B cell (primary cell): ENCODE measurements around the gene RASGEF1C. TPM values are rescaled to one million over a fixed set of nuclear protein-coding genes. Genes with fewer than 3 reads are reported as not detected.

Experiments used
- ATAC-seq: fragments of 200-7000 bp; cut with Tn5 transposase; one replicate; pipeline ENCODE4 v1.10.0; 2021; ENCODE audit warnings: low read depth, mild to moderate bottlenecking, moderate number of reproducible peaks, moderate library complexity
- CTCF ChIA-PET: fragments of 350-600 bp; sonication (Branson Sonifier 250); formaldehyde crosslinking; loops from one replicate; lab custom pipeline; 2021; ENCODE audit warnings: antibody characterized with exemption, inconsistent platforms; lab: Charles Lee
- POLR2A ChIA-PET: fragments of 350-600 bp; sonication (Branson Sonifier 250); formaldehyde crosslinking; loops from one replicate; lab custom pipeline; 2021; ENCODE audit warnings: antibody characterized with exemption; lab: Charles Lee
- DNase-seq: peaks from one replicate; pipeline ENCODE4 v3.0.0; 2013
- H2AFZ ChIP-seq: 2 replicates; pipeline ENCODE4 v1.6.1; 2012; ENCODE audit warnings: mild to moderate bottlenecking, low read depth, low read length; ENCODE audit not compliant: insufficient read depth, poor library complexity, severe bottlenecking
- H3K27ac ChIP-seq, 2 donors: 1 replicate in 1 of 2; 2 replicates in 1 of 2; pipeline ENCODE4 v1.5.1; 2012 to 2013; ENCODE audit warnings: low read length in 2 of 2, mild to moderate bottlenecking in 2 of 2, moderate library complexity in 1 of 2
- H3K27me3 ChIP-seq, 4 experiments: fragments of 200-600 bp in 1 of 4; sonication (generic) in 1 of 4; replicated peaks in 1 of 4; 1 replicate in 2 of 4; 2 replicates in 2 of 4; pipeline versions ENCODE4 v1.6.1 to v1.7.0; 2013 to 2016; ENCODE audit warnings: low read length in 3 of 4, mild to moderate bottlenecking in 2 of 4, mixed read lengths in 1 of 4, moderate library complexity in 1 of 4; ENCODE audit not compliant: insufficient read depth in 4 of 4, control insufficient read depth in 3 of 4; ENCODE audit errors: control extremely low read depth in 1 of 4
- H3K36me3 ChIP-seq, 2 experiments: replicated peaks in 1 of 2; 1 replicate in 1 of 2; 2 replicates in 1 of 2; pipeline versions ENCODE4 v1.6.1 to v1.7.1; 2013; ENCODE audit warnings: low read length in 1 of 2; ENCODE audit not compliant: insufficient read depth in 2 of 2, control insufficient read depth in 1 of 2; ENCODE audit errors: control extremely low read depth in 1 of 2, extremely low read depth in 1 of 2
- H3K4me1 ChIP-seq, 2 donors: fragments of 200-600 bp in 1 of 2; sonication (generic) in 1 of 2; 1 replicate in 1 of 2; 2 replicates in 1 of 2; pipeline versions ENCODE4 v1.5.1 to v1.6.1; 2013 to 2017; ENCODE audit warnings: low read length in 2 of 2; ENCODE audit not compliant: control insufficient read depth in 2 of 2, insufficient read depth in 2 of 2
- H3K4me2 ChIP-seq: replicated peaks from 2 replicates; pipeline ENCODE3; 2012; ENCODE audit warnings: mild to moderate bottlenecking, low read depth, low read length; ENCODE audit not compliant: poor library complexity, severe bottlenecking
- H3K4me3 ChIP-seq, 5 experiments: fragments of 200-600 bp in 1 of 5; sonication (generic) in 1 of 5; 1 replicate in 3 of 5; 2 replicates in 2 of 5; pipeline versions ENCODE4 v1.5.1 to v1.7.0; 2011 to 2016; ENCODE audit warnings: low read length in 4 of 5, mild to moderate bottlenecking in 4 of 5, low read depth in 2 of 5, control low read depth in 1 of 5, moderate library complexity in 1 of 5; ENCODE audit not compliant: insufficient read depth in 1 of 5; ENCODE audit errors: control extremely low read depth in 1 of 5, extremely low read depth in 1 of 5
- H3K79me2 ChIP-seq: fragments of 200-600 bp; sonication (generic); one replicate; pipeline ENCODE4 v1.6.0; 2016; ENCODE audit warnings: low read length; ENCODE audit not compliant: control insufficient read depth, insufficient read depth
- H3K9ac ChIP-seq: fragments of 200-600 bp; sonication (generic); 2 replicates; pipeline ENCODE4 v1.6.1; 2017; ENCODE audit warnings: mild to moderate bottlenecking, low read length, moderate library complexity
- H3K9me3 ChIP-seq, 3 donors: one replicate each; pipeline versions ENCODE4 v1.6.1 to v1.7.1; 2013; ENCODE audit warnings: low read length in 2 of 3; ENCODE audit not compliant: control insufficient read depth in 2 of 3, insufficient read depth in 1 of 3; ENCODE audit errors: control extremely low read depth in 1 of 3
- H4K20me1 ChIP-seq: 2 replicates; pipeline ENCODE4 v1.6.0; 2012; ENCODE audit warnings: mild to moderate bottlenecking, low read length; ENCODE audit not compliant: insufficient read depth, control insufficient read depth, poor library complexity, severe bottlenecking
- H3K27ac Mint-ChIP-seq: one replicate; pipeline ENCODE4 v1.8.0; 2021; ENCODE audit warnings: mixed read lengths
- H3K27me3 Mint-ChIP-seq: one replicate; pipeline ENCODE4 v1.8.0; 2021; ENCODE audit warnings: mixed read lengths
- H3K4me1 Mint-ChIP-seq: one replicate; pipeline ENCODE4 v1.8.0; 2021; ENCODE audit warnings: mixed read lengths
- H3K4me3 Mint-ChIP-seq: one replicate; pipeline ENCODE4 v1.8.0; 2021; ENCODE audit warnings: mixed read lengths
- H3K9me3 Mint-ChIP-seq: one replicate; pipeline ENCODE4 v1.8.0; 2022; ENCODE audit warnings: mixed read lengths; ENCODE audit not compliant: insufficient read depth
- EZH2 ChIP-seq: IDR thresholded peaks from 2 replicates; pipeline ENCODE4 v1.6.1; 2012; ENCODE audit warnings: borderline replicate concordance, low read depth, mild to moderate bottlenecking, moderate library complexity, low read length; ENCODE audit not compliant: insufficient read depth, poor library complexity, severe bottlenecking
- WGBS: methylation state at CpG from one replicate; pipeline ENCODE4 v1.1.5; 2013; ENCODE audit warnings: missing lambda C conversion rate; ENCODE audit not compliant: insufficient coverage; 5-methylcytosine and 5-hydroxymethylcytosine counted together
- intact Hi-C: fragments of 100-400 bp; cut with micrococcal nuclease; formaldehyde crosslinking; loops from one replicate; pipeline ENCODE4 v1.10.0; 2022
- polyA plus RNA-seq: library from polyadenylated mRNA; depleted of rRNA; stranded (reverse); fragments of >200 nt; gene quantifications from 2 replicates; pipeline ENCODE4 v1.2.3, GENCODE V29; 2012
- total RNA-seq, 2 donors: library from RNA; stranded (reverse); fragments of 120-200 nt in 1 of 2; gene quantifications; 1 replicate in 1 of 2; 2 replicates in 1 of 2; pipeline versions ENCODE4 v1.2.3 to v1.2.4, GENCODE V29; 2013 to 2022
- TF ChIP-seq, protein P1 (sequence below): fragments of 200-600 bp; IDR thresholded peaks from one replicate; pipeline ENCODE4 v1.8.0; 2022; ENCODE audit warnings: antibody characterized with exemption, mild to moderate bottlenecking

Gene RASGEF1C
- total and polyA plus RNA-seq, 2 donors (not counting 1 experiment from before 2014, with no cell fraction given), result not detected

- Histone ChIP-seq H3K27me3 (no peaks in the 10 kb centered on the region), H4K20me1 (no peaks in the 10 kb centered on the region), H3K79me2 (no peaks in the 10 kb centered on the region), H3K4me3 (no peak overlapping the region), H3K4me1 (no peaks in the 10 kb centered on the region), H3K27ac (no peak overlapping the region), H3K9ac (no peak overlapping the region), H3K4me2 (no peak overlapping the region), H2AFZ (no peak overlapping the region), H3K36me3 (no peaks in the 10 kb centered on the region), H3K9me3 (peaks cover 0 to 16% (median 13%) of the 10 kb centered on the region in 3 donors)
- intact Hi-C loops, result no loop called here
- no peak for ATAC-seq
- ChIA-PET POLR2A (no interaction called here), CTCF (no interaction called here)
- no peak for DNase-seq
- 96% methylated on average over 2 of the region's 3 CpGs for WGBS
- Mint-ChIP-seq H3K27me3 (peaks cover 8% of the 10 kb centered on the region), H3K4me3 (no peak overlapping the region), H3K4me1 (no peaks in the 10 kb centered on the region), H3K9me3 (peaks cover 10% of the 10 kb centered on the region), H3K27ac (no peak overlapping the region)
- TF ChIP-seq EZH2, result no peak
- TF ChIP-seq, protein P1, sequence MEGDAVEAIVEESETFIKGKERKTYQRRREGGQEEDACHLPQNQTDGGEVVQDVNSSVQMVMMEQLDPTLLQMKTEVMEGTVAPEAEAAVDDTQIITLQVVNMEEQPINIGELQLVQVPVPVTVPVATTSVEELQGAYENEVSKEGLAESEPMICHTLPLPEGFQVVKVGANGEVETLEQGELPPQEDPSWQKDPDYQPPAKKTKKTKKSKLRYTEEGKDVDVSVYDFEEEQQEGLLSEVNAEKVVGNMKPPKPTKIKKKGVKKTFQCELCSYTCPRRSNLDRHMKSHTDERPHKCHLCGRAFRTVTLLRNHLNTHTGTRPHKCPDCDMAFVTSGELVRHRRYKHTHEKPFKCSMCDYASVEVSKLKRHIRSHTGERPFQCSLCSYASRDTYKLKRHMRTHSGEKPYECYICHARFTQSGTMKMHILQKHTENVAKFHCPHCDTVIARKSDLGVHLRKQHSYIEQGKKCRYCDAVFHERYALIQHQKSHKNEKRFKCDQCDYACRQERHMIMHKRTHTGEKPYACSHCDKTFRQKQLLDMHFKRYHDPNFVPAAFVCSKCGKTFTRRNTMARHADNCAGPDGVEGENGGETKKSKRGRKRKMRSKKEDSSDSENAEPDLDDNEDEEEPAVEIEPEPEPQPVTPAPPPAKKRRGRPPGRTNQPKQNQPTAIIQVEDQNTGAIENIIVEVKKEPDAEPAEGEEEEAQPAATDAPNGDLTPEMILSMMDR, result no peak
Observed at GRCh38 chr5:180104168-180104530, 104.9 kb downstream of the RASGEF1C start.

GRCh38 chr5:180103487-180104167, 105.4 kb downstream of the RASGEF1C start:
- Mint-ChIP-seq H3K27ac (no peak overlapping the region), H3K4me3 (no peak overlapping the region), H3K4me1 (no peaks in the 10 kb centered on the region), H3K27me3 (peaks cover 8% of the 10 kb centered on the region), H3K9me3 (peaks cover 10% of the 10 kb centered on the region)
- H3K27ac ChIP-seq, result no peak overlapping the region
- no peak for ATAC-seq
- no peaks in the 10 kb centered on the region for H3K27me3 ChIP-seq
- no CpG with 5 or more reads among the region's 6 CpGs for WGBS
- CTCF ChIA-PET, result no interaction called here
- no peak overlapping the region for H3K4me3 ChIP-seq
- POLR2A ChIA-PET, result no interaction called here
- DNase-seq, result no peak
- intact Hi-C loops, result no loop called here
- H3K9me3 ChIP-seq, result peaks cover 0 to 16% (median 13%) of the 10 kb centered on the region in 3 donors
- no peak overlapping the region for H3K9ac ChIP-seq
- no peak overlapping the region for H2AFZ ChIP-seq
- no peak for TF ChIP-seq EZH2
- TF ChIP-seq, protein P1, result no peak
- H3K36me3 ChIP-seq, result no peaks in the 10 kb centered on the region
- H3K79me2 ChIP-seq, result no peaks in the 10 kb centered on the region
- H3K4me1 ChIP-seq, result no peaks in the 10 kb centered on the region
- no peaks in the 10 kb centered on the region for H4K20me1 ChIP-seq
- H3K4me2 ChIP-seq, result no peak overlapping the region
